Heart left ventricle (tissue), 13 donors: ENCODE results near the gene MAP10.

Source experiments
- POLR2A ChIP-seq, 2 donors: fragments of 450-650 bp; IDR thresholded peaks; one replicate each; pipeline ENCODE4 v1.6.1; 2017; ENCODE audit warnings: antibody characterized with exemption in 2 of 2, mild to moderate bottlenecking in 2 of 2, moderate library complexity in 2 of 2
- TF ChIP-seq, protein P1 (sequence below), 12 donors: fragments of 200-600 bp; sonication (generic) in 4 of 12; IDR thresholded peaks; one replicate each; pipeline versions ENCODE4 v1.5.0 to v1.8.0; 2018 to 2022; ENCODE audit warnings: antibody characterized with exemption in 12 of 12, mild to moderate bottlenecking in 5 of 12
- donor health status: ischemic (EF 13 %, LVEDD 7.1; RV severe dilation, severe dysfunction).
- donor health status: DM: no; HTN: yes; CAD: no.
- donor health status: DM: no; HTN: no; CAD: no.
- donor health status: ischemic (EF 25% LVEDD 6.9; RV normal size, moderate dysfunction).
- donor health status: ischemic (EF 25% LVEDD 5.7; RV mildly dilated, moderate dysfunction).
- donor health status: ischemic (EF 35%, LVEDD 5.7; RV mildly dilated, moderate dysfunction).
- donor health status: nonischemic (EF 11% LVEDD 7.7; RV severe dilation, severe dysfunction).
- donor health status: DM: yes; HTN: yes; CAD: no.
- donor health status: PGD.
- donor health status: ischemic (EF 29% LVEDD 5.4; RV normal size, mild dysfunction).
- donor health status: nonischemic (EF 23%, LVEDD 6.1; RV moderate dilation, normal function).

- TF ChIP-seq, protein P1, sequence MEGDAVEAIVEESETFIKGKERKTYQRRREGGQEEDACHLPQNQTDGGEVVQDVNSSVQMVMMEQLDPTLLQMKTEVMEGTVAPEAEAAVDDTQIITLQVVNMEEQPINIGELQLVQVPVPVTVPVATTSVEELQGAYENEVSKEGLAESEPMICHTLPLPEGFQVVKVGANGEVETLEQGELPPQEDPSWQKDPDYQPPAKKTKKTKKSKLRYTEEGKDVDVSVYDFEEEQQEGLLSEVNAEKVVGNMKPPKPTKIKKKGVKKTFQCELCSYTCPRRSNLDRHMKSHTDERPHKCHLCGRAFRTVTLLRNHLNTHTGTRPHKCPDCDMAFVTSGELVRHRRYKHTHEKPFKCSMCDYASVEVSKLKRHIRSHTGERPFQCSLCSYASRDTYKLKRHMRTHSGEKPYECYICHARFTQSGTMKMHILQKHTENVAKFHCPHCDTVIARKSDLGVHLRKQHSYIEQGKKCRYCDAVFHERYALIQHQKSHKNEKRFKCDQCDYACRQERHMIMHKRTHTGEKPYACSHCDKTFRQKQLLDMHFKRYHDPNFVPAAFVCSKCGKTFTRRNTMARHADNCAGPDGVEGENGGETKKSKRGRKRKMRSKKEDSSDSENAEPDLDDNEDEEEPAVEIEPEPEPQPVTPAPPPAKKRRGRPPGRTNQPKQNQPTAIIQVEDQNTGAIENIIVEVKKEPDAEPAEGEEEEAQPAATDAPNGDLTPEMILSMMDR (IDR thresholded peaks at IDR 0.05): no peak
- no peak for TF ChIP-seq POLR2A (IDR thresholded peaks at IDR 0.05)
Observed at GRCh38 chr1:232851532-232851931, 46.3 kb downstream of the MAP10 start.
